Measurements from ENCODE around the gene SF3B1.
"Not testable (repeated sequence)": the region's sequence is repeated elsewhere in the genome, so short reads cannot be mapped to it uniquely, and the experiment has no call there.

Gene SF3B1

GRCh38 chr2:197434541-197435513 is at the start of gene SF3B1:
Gene SF3B1 (minus strand): TSS chr2:197435028. CDS start chr2:197434999, 29 bp downstream.
- DNase-seq: peak; percentile 91

GRCh38 chr2:197484248-197484647 is 49.4 kb upstream of the SF3B1 start:
- DNase-seq: not testable (repeated sequence)

GRCh38 chr2:197480165-197481036 is 45.6 kb upstream of the SF3B1 start:
- DNase-seq: no peak

GRCh38 chr2:197477797-197478196 is 43.0 kb upstream of the SF3B1 start:
- DNase-seq: no peak

GRCh38 chr2:197472166-197472565 is 37.3 kb upstream of the SF3B1 start:
- no peak for DNase-seq

GRCh38 chr2:197464175-197464574 is 29.3 kb upstream of the SF3B1 start:
- no peak for DNase-seq

- no peak for DNase-seq
Observed at GRCh38 chr2:197461057-197461456, 26.2 kb upstream of the SF3B1 start.

GRCh38 chr2:197460649-197461048 is 25.8 kb upstream of the SF3B1 start:
- no peak for DNase-seq

GRCh38 chr2:197455428-197455827 is 20.6 kb upstream of the SF3B1 start:
- no peak for DNase-seq

- DNase-seq: no peak
Observed at GRCh38 chr2:197454923-197455322, 20.1 kb upstream of the SF3B1 start.

- DNase-seq: no peak
Observed at GRCh38 chr2:197453914-197454398, 19.1 kb upstream of the SF3B1 start.

GRCh38 chr2:197453123-197453913 is 18.5 kb upstream of the SF3B1 start, which contains the start of gene COQ10B:
Gene COQ10B (plus strand): TSS chr2:197453552. CDS start chr2:197453561, 9 bp downstream.
- peak; percentile 99 for DNase-seq

GRCh38 chr2:197452754-197453122 is 17.9 kb upstream of the SF3B1 start:
- no peak for DNase-seq

GRCh38 chr2:197450935-197451358 is 16.1 kb upstream of the SF3B1 start:
- not testable (repeated sequence) for DNase-seq

- no peak for DNase-seq
Observed at GRCh38 chr2:197450465-197450864, 15.6 kb upstream of the SF3B1 start.

GRCh38 chr2:197446844-197447243 is 12.0 kb upstream of the SF3B1 start:
- no peak for DNase-seq

- no peak for DNase-seq
Observed at GRCh38 chr2:197445746-197446145, 10.9 kb upstream of the SF3B1 start.

GRCh38 chr2:197442857-197443256 is 8.0 kb upstream of the SF3B1 start:
- DNase-seq: no peak

GRCh38 chr2:197437380-197437779 is 2.6 kb upstream of the SF3B1 start:
- DNase-seq: no peak

- no peak for DNase-seq
Observed at GRCh38 chr2:197435598-197436420, 981 bp upstream of the SF3B1 start.

GRCh38 chr2:197433780-197434438 is 919 bp downstream of the SF3B1 start:
- no peak for DNase-seq

All from SHP77 treated with DMSO at 0.1 percent for 48 hours (cell line).